Choroid plexus epithelial cell (primary cell): ENCODE data around the gene ZNF451.
A peak's percentile ranks its signal among the peaks of the same experiment; 100 is the strongest.

ENCODE experiments used
- DNase-seq: peaks from one replicate; pipeline ENCODE4 v3.0.0-alpha.2; 2010; ENCODE audit warnings: low read depth
- H3K4me3 ChIP-seq: 2 replicates; pipeline ENCODE4 v1.5.1; 2011; ENCODE audit warnings: low read depth, mild to moderate bottlenecking, control low read depth, low read length, moderate library complexity
- CTCF ChIP-seq: conservative IDR thresholded peaks from 2 replicates; pipeline ENCODE4 v1.5.1; 2011; ENCODE audit warnings: low read depth, mild to moderate bottlenecking, control low read depth, inconsistent platforms, low read length, moderate library complexity

The ZNF451 gene

DNA sequence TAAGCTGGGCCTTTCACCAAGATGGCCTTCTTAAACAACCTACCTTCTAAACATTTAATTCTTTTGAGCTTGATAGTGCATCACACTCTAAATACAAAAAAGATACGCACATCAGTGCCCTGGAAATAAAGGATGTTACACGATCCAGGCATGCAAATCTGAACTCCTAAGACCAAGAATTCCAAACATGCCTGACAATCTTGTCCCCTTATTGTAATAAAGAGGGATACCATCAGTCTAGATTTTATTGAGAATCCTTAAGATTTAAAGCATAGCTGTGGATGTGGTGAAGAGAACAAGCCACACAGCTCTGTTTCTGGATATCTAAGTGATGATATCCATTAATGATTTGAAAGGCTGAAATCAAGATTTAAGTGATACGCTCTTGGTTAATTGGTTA lies 13.0 kb downstream of the ZNF451 start:
- DNase-seq = no peak
- no peak overlapping the region for H3K4me3 ChIP-seq
- no peak for TF ChIP-seq CTCF

DNA sequence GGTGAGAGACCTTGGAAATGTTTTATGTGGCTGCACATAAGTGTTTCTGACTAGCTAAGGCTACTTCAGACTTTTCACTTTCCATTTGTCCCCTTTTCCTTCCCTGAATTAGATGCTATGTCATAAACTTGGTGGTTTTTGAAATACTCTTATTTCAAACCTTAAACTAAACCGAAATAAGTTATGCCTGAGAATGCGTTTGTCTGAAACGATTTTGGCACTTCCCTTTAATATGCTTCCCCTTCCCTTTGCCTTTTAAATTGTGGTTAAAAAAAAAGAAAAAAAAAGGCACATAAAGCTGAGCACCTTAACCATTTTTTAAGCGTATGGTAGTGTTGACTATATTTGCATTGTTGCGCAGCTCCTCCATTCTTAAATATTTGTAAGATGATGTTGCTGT lies 14.3 kb downstream of the ZNF451 start:
- H3K4me3 ChIP-seq = no peak overlapping the region
- no peak for DNase-seq
- TF ChIP-seq CTCF = no peak

GRCh38 chr6:57106990-57107389 lies 17.0 kb downstream of the ZNF451 start:
- no peak for DNase-seq
- TF ChIP-seq CTCF = no peak
- H3K4me3 ChIP-seq = no peak overlapping the region

- H3K4me3 ChIP-seq = no peak overlapping the region
- DNase-seq = no peak
- TF ChIP-seq CTCF = no peak
Measured at GRCh38 chr6:57108691-57109090, 18.7 kb downstream of the ZNF451 start.

GRCh38 chr6:57109880-57110279 lies 19.9 kb downstream of the ZNF451 start:
- peak; percentile 51 for DNase-seq
- TF ChIP-seq CTCF = no peak
- H3K4me3 ChIP-seq = no peak overlapping the region

- no peak for TF ChIP-seq CTCF
- no peak overlapping the region for H3K4me3 ChIP-seq
- no peak for DNase-seq
Measured at GRCh38 chr6:57113105-57113504, 23.1 kb downstream of the ZNF451 start.

DNA sequence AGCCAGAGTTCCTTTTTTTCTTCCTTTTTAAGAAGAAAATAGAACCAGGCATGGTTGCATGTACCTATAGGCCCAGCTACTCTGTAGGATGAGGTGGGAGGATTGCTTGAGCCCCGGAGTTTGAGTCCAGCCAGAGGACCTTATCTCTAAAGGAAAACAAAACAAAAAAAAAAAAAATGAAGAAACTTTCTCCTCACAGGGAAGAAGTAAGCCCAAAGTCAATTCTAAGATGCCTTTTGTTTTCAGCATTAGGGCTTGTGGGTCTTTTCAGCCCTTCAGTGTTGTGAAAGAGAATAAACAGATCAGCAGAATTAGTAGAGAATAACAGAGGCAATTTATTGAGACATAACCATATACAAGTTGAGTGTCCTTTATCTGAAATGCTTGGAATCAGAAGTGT lies 26.8 kb downstream of the ZNF451 start:
- no peak overlapping the region for H3K4me3 ChIP-seq
- DNase-seq = peak; percentile 16
- TF ChIP-seq CTCF = no peak
